Erythroblast (primary cell): ENCODE measurements around the gene STK17A.

Source experiments
- GATA1 ChIP-seq: IDR thresholded peaks from 2 replicates; pipeline ENCODE4 v1.6.1; 2011; ENCODE audit warnings: low read depth, mild to moderate bottlenecking, control low read depth, low read length, moderate library complexity
- POLR2A ChIP-seq: IDR thresholded peaks from 2 replicates; pipeline ENCODE4 v1.6.1; 2011; ENCODE audit warnings: mild to moderate bottlenecking, low read length

DNA sequence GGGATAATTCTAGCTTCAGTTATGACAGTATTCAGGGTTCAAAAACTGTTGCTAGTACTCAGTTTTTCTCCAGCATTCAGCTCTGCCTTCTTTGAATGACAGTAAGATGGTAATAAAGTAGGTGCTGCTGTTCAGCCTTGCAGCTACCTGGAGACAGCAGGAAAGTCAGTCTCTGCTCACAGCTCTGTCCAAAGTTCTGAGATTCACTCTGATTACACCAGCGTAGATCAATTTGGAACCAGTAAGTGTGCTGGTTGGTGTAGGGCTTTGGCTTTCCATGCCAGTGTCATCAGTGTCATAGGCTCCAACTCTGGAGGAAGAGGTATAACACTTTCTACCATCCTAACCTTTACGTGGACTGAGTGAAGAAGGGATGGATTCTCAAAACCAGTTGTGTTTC is 26.2 kb downstream of the STK17A start:
- TF ChIP-seq POLR2A (no peak), GATA1 (no peak)
